ENCODE measurements around the gene DPH6. TPM values are rescaled to one million over a fixed set of nuclear protein-coding genes. Genes with fewer than 3 reads are reported as not detected.
"Not testable (repeated sequence)": the region's sequence is repeated elsewhere in the genome, so short reads cannot be mapped to it uniquely, and the experiment has no call there.

The DPH6 gene
- total RNA-seq, 2 experiments from 2014 or later = 7.0 to 8.0 TPM

GRCh38 chr15:35381328-35381727, 164.6 kb downstream of the DPH6 start:
- H3K27me3 ChIP-seq (ENCODE audit: control insufficient read depth in 1 of 2, insufficient read depth in 2 of 2, low read length in 2 of 2) = no peaks in the 10 kb centered on the region
- no peak for DNase-seq
- ChIA-PET CTCF (interaction anchor here (1.0 kb wide), 1 partner anchor 18 kb away, joined by 4 read pairs; no protein-coding TSS in a partner anchor), POLR2A (no interaction called here)
- peaks cover 5% of the 10 kb centered on the region for H3K9me3 Mint-ChIP-seq
- H3K27ac ChIP-seq (ENCODE audit: low read depth in 1 of 2, low read length in 2 of 2) = no peak overlapping the region
- peaks cover 0 to 4% of the 10 kb centered on the region in 2 experiments for H3K9me3 ChIP-seq (ENCODE audit: control insufficient read depth in 1 of 2, insufficient read depth in 1 of 2, low read length in 2 of 2)
- no peaks in the 10 kb centered on the region for H3K4me1 ChIP-seq (ENCODE audit: insufficient read depth, low read length)
- intact Hi-C loops (cut with DNase I, micrococcal nuclease) = no loop called here
- H3K36me3 ChIP-seq (ENCODE audit: insufficient read depth, low read length) = no peaks in the 10 kb centered on the region
- no peaks in the 10 kb centered on the region for H3K4me1 Mint-ChIP-seq (ENCODE audit: low read depth)
- no peak overlapping the region for H3K4me3 ChIP-seq (ENCODE audit: low read length)
- no peak for ATAC-seq (ENCODE audit: poor library complexity)
- H3K27me3 Mint-ChIP-seq = no peaks in the 10 kb centered on the region
- H3K4me3 Mint-ChIP-seq = no peak overlapping the region
- H3K27ac Mint-ChIP-seq = no peak overlapping the region
- no peak for TF ChIP-seq CTCF (IDR thresholded peaks at IDR 0.05)
- peaks cover 61% of the 10 kb centered on the region for H3K36me3 Mint-ChIP-seq (ENCODE audit: low read depth)

- Mint-ChIP-seq H3K36me3 (ENCODE audit: low read depth) (peaks cover 62% of the 10 kb centered on the region), H3K4me1 (ENCODE audit: low read depth) (no peaks in the 10 kb centered on the region), H3K4me3 (no peak overlapping the region), H3K9me3 (peaks cover 5% of the 10 kb centered on the region), H3K27ac (no peak overlapping the region), H3K27me3 (no peaks in the 10 kb centered on the region)
- H3K27me3 ChIP-seq (ENCODE audit: control insufficient read depth in 1 of 2, insufficient read depth in 2 of 2, low read length in 2 of 2) = no peaks in the 10 kb centered on the region
- no peak overlapping the region for H3K4me3 ChIP-seq (ENCODE audit: low read length)
- H3K27ac ChIP-seq (ENCODE audit: low read depth in 1 of 2, low read length in 2 of 2) = no peak overlapping the region
- no peak for TF ChIP-seq CTCF (IDR thresholded peaks at IDR 0.05)
- H3K4me1 ChIP-seq (ENCODE audit: insufficient read depth, low read length) = no peaks in the 10 kb centered on the region
- DNase-seq (no peak), ATAC-seq (ENCODE audit: poor library complexity) (no peak)
- no peaks in the 10 kb centered on the region for H3K36me3 ChIP-seq (ENCODE audit: insufficient read depth, low read length)
- ChIA-PET POLR2A (no interaction called here), CTCF (no interaction called here)
- H3K9me3 ChIP-seq (ENCODE audit: control insufficient read depth in 1 of 2, insufficient read depth in 1 of 2, low read length in 2 of 2) = peaks cover 0 to 4% of the 10 kb centered on the region in 2 experiments
- intact Hi-C loops (cut with DNase I, micrococcal nuclease) = no loop called here
Measured at GRCh38 chr15:35379972-35380371, 166.0 kb downstream of the DPH6 start.

GRCh38 chr15:35378454-35378853, 167.5 kb downstream of the DPH6 start:
- not testable (repeated sequence) for H3K27ac Mint-ChIP-seq
- peaks cover 72% of the 10 kb centered on the region for H3K36me3 Mint-ChIP-seq (ENCODE audit: low read depth)

GRCh38 chr15:35376707-35377106, 169.3 kb downstream of the DPH6 start:
- H3K4me1 Mint-ChIP-seq (ENCODE audit: low read depth) = no peaks in the 10 kb centered on the region
- CTCF ChIA-PET = no interaction called here
- POLR2A ChIA-PET = no interaction called here
- no peak overlapping the region for H3K4me3 Mint-ChIP-seq
- peaks cover 6% of the 10 kb centered on the region for H3K36me3 ChIP-seq (ENCODE audit: insufficient read depth, low read length)
- H3K36me3 Mint-ChIP-seq (ENCODE audit: low read depth) = peaks cover 78% of the 10 kb centered on the region
- ATAC-seq (ENCODE audit: poor library complexity) = no peak
- H3K4me1 ChIP-seq (ENCODE audit: insufficient read depth, low read length) = no peaks in the 10 kb centered on the region
- no peaks in the 10 kb centered on the region for H3K27me3 ChIP-seq (ENCODE audit: control insufficient read depth in 1 of 2, insufficient read depth in 2 of 2, low read length in 2 of 2)
- TF ChIP-seq CTCF (IDR thresholded peaks at IDR 0.05) = no peak
- intact Hi-C loops (cut with DNase I, micrococcal nuclease) = no loop called here
- H3K27ac ChIP-seq (ENCODE audit: low read depth in 1 of 2, low read length in 2 of 2) = no peak overlapping the region
- DNase-seq = no peak
- peaks cover 0 to 4% of the 10 kb centered on the region in 2 experiments for H3K9me3 ChIP-seq (ENCODE audit: control insufficient read depth in 1 of 2, insufficient read depth in 1 of 2, low read length in 2 of 2)
- H3K27me3 Mint-ChIP-seq = no peaks in the 10 kb centered on the region
- no peak overlapping the region for H3K4me3 ChIP-seq (ENCODE audit: low read length)
- H3K27ac Mint-ChIP-seq = no peak overlapping the region
- H3K9me3 Mint-ChIP-seq = peaks cover 5% of the 10 kb centered on the region

More at GRCh38 chr15:35378454-35378853, 167.5 kb downstream of the DPH6 start:
- H3K27me3 Mint-ChIP-seq; H3K27me3 ChIP-seq (ENCODE audit: control insufficient read depth in 1 of 2, insufficient read depth in 2 of 2, low read length in 2 of 2); H3K9me3 ChIP-seq (ENCODE audit: control insufficient read depth in 1 of 2, insufficient read depth in 1 of 2, low read length in 2 of 2); H3K9me3 Mint-ChIP-seq; ATAC-seq (ENCODE audit: poor library complexity); intact Hi-C loops (cut with DNase I, micrococcal nuclease); H3K36me3 ChIP-seq (ENCODE audit: insufficient read depth, low read length); POLR2A ChIA-PET; CTCF ChIA-PET; H3K4me1 ChIP-seq (ENCODE audit: insufficient read depth, low read length); H3K27ac ChIP-seq (ENCODE audit: low read depth in 1 of 2, low read length in 2 of 2); H3K4me3 Mint-ChIP-seq; H3K4me1 Mint-ChIP-seq (ENCODE audit: low read depth); H3K4me3 ChIP-seq (ENCODE audit: low read length); DNase-seq: not testable (repeated sequence)

All from CD4-positive, alpha-beta T cell (primary cell).